Adipose tissue (tissue), 3 donors: ENCODE results near the gene PODXL2. TPM values are rescaled to one million over a fixed set of nuclear protein-coding genes. Genes with fewer than 3 reads are reported as not detected.

Source experiments
- H3K27ac ChIP-seq: one replicate; pipeline ENCODE4 v1.5.1; 2013; ENCODE audit warnings: low read depth, low read length
- WGBS, 3 donors: extraction: QIAGEN DNeasy Blood & Tissue Kit; methylation state at CpG; one replicate each; pipeline ENCODE4 v1.1.7; 2013; 5-methylcytosine and 5-hydroxymethylcytosine counted together
- polyA plus RNA-seq, 3 donors: library from polyadenylated mRNA; stranded (reverse); fragments of 200-250 nt; gene quantifications; one replicate each; pipeline ENCODE4 v1.2.3, GENCODE V29; 2013
- donor health status: healthy with polysubstance abuse.
- donor health status: Bipolar disorder and iron deficiency.
- donor health status: healthy.

Gene PODXL2
- polyA plus RNA-seq, 3 donors, result 1.6 to 7.2 (median 4.3) TPM

DNA sequence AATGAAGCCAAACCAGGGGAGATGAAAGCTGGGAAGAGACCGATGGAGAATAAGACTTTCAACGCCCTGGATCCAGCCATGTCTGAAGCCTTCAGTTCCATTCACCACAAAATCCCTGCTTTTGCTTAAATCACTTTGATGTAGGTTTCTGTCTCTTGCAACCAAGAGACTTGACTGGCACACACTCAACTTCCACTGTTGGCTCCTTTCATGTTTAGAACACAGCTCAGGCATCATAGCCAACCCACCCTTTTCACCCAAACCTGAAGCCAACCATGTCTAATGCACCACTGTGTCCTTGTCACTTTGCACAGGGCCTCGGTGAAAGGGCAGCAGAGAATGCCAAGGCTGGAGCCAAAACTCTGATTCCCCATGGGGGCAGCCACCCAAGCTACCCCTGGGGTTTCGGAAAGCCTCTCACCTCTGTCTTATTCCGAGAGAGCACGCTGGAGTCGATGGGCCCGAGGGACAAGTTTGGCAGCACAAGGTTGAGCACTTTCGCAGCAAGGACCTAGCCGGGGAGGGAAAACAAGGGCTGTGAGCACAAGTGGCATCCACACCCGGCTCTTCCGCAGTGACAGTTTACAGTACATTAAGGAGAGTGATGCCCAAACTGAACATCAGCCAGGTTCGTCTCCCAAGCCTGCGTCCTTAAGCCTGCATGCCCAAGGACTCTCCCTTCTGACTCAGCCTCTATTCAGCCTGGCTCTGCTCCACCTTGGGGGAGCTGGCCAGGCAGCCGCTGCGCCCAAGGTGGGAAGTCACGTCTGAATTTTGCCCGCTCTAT is 81.4 kb downstream of the PODXL2 start:
- WGBS, 3 donors, result 79 to 81% (median 81%) methylated on average over 18 of the region's 18 CpGs
- H3K27ac ChIP-seq, result no peak overlapping the region

DNA sequence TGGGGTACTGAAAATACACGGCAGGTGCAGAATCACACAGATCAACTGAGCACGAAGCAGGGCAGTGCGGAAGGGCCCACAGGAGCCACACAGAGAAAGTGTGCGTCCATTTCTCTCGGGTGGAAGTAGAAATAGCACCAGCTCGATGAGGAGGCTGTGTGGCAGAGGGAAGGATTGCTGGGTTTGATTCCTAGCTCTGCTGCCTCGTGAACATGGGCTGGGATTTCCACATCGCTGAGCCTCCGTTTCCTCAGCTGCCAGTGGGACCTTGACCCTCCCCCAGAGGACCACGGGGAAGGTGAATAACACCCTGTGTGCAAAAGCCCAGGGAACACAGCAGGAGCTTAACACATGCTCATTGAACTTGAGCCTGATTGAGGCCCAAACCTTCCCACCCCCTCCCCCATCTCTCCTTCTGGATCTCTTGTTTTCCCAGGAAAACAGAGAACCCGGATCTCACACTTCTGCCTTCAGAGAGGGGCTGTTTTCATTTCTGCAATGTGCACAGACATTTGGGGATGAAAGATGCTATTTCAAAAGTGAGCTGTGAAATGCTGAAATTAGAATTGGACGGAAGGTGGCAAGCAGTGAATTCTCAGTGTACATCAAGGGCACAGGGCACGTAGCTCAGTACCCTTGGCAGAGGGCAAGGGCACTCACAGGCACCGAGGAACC is 82.2 kb downstream of the PODXL2 start:
- H3K27ac ChIP-seq, result no peak overlapping the region
- 62 to 80% (median 79%) methylated on average over 14 of the region's 14 CpGs for WGBS, 3 donors

DNA sequence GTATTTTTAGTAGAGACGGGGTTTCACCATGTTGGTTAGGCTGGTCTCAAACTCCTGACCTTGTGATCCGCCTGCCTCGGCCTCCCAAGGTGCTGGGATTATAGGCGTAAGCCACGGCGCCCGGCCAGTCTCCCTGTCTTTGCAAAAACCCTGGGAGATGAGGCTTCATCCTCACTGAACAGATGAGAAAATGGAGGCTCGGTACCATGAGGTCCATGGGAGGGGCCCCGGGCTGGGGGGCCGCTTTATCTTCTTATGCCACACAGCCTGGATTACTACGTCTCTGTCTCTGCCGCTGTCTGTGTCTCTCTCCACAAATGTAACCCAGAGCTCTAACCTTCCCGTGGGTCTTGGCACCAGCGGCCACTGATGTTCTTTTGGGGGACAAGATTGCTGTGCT is 82.9 kb downstream of the PODXL2 start:
- H3K27ac ChIP-seq, result no peak overlapping the region
- 83 to 96% (median 95%) methylated on average over 14 of the region's 14 CpGs for WGBS, 3 donors

DNA sequence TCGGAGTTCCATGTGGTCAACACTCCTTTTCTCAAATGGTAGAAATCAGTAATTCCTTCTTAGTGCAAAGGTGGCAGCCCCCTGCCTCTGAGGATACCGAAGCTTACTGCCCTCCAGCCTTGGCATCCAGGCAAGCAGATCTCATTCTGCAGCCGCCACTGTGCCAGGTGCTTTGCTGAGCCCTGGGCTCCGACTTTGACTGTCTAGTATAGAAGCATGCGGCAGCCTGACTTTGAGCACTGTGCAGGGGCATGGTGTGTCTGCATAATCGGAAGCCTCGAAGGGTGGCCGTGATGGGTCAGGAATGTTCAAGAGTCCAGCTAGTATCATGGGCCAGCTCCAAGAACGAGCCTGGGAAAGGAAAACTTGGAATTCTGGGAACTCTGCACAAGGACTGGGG is 83.5 kb downstream of the PODXL2 start:
- 80 to 89% (median 82%) methylated on average over 9 of the region's 9 CpGs for WGBS, 3 donors
- no peak overlapping the region for H3K27ac ChIP-seq

DNA sequence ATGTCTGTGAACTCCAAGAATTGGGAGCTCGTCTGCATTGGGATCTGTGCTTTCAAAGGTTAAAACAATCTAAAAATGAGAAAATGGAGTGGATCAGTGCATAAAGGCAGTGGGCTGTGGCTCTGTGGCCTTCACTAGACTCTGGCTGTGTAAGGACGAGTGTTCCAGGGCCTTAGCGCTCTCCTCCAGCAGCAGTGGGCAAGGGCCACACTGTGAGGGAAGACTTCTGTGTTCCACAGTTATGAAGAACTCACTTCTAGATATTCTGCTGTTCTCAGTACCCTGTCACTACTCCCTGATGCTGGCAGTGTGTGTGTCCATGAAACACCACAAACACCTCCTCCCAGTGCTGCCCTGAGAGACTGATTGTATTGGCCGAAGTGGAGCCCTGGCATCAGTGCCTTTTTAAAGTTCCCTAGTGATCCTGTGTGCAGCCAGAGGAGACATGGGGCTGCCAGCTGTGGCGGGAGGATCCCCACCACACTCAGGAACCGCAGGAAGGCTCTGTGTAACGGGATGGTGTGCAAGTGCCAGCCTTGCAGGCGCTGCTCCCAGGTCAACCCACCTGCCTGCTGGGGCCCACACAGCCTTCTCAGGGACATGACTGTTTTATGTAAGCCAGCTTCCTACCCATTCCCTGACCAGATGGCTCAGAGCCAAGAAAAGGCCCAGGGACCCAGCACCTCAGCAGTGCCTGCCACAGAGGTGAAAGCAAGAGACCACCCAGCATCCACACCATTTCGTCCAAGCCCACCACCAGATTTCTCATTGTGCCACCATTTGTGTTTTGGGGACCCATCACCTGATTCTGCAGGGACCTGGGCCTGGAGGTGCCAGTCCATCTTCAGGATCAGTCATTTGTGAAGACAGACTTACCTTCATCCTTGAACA is 84.1 kb downstream of the PODXL2 start:
- no peak overlapping the region for H3K27ac ChIP-seq
- WGBS, 3 donors, result 67 to 83% (median 72%) methylated on average over 9 of the region's 9 CpGs

DNA sequence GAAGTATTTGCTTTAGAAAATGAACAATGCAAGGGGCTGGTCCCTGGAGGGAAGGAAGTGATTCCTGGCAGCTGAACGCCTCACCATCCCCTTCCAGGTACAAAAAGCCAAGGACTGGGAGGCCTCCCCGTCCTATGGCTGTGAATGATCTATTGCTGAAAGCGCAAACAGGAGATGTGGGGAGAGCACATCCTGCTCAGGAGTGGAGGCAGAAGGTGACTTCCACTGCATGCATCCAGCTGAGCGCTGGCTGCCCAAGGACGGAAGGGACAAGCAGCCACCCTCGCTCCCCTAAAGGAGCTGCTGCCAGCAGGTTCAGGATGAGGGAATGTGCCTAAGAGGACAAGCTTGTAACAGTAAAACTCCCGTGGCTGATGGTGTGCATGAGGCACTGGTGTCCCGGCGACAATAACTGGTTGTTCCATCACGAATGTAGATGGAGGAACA is 85.2 kb downstream of the PODXL2 start:
- WGBS, 3 donors, result 63 to 71% (median 65%) methylated on average over 9 to 10 of the region's 10 CpGs
- no peak overlapping the region for H3K27ac ChIP-seq

DNA sequence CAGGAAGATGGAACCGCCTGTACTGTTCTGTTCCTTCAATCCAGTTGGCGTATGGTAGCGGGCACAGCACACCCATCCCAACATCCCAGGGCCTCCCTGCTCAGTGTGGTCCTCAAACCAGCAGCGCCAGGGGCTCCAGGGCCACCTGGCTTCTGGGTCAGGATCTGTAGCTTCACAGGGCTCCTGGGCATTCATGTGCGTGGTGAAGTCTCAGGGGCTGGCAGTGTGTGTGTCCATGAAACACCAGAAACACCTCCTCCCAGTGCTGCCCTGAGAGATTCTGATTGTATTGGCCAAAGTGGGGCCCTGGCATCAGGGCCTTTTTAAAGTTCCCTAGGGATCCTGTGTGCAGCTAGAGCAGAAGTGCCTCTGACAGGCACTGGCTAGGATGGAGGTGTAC is 85.9 kb downstream of the PODXL2 start:
- no peak overlapping the region for H3K27ac ChIP-seq
- WGBS, 3 donors, result 87 to 90% (median 89%) methylated on average over 5 of the region's 5 CpGs

DNA sequence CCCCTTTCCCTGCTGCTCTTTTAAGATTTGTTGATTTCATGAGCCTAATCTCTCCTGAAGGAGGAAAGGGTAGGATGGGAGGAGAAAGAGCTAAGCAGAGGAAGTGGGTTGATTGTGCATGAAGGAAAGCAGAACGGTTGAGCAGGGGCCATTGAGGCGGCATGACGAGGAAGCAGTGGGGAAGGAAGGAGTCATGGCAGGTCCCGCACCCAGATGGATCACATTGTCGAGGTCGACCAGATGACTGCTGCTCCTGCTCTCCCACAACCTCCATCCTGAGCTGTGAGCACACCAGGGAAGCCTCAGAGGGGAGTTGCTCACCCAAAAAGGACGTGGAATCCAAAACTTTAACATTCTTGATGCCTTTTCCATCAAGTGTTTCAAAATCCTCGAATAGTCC is 86.5 kb downstream of the PODXL2 start:
- 40 to 70% (median 40%) methylated on average over 8 of the region's 8 CpGs for WGBS, 3 donors
- no peak overlapping the region for H3K27ac ChIP-seq

DNA sequence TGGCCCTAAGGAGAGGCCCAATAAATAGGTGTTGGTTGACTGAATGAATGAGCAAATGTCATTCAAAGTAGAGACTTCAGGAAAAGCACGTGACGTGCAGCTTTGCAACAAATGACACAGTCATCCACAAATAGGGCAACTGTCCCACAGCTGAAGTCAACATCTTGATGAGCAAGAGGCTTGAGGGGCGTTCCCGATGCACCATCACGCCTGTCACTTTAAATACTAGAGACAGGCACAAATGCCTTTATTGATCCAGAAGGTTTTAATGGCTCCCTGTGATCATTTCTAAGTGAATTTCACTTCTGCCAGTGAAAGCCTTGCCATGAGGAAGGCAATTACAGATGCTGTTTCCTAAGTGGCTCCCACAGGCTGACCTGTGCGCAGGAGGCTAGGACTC is 87.4 kb downstream of the PODXL2 start:
- 80 to 94% (median 90%) methylated on average over 6 of the region's 6 CpGs for WGBS, 3 donors
- H3K27ac ChIP-seq, result no peak overlapping the region

DNA sequence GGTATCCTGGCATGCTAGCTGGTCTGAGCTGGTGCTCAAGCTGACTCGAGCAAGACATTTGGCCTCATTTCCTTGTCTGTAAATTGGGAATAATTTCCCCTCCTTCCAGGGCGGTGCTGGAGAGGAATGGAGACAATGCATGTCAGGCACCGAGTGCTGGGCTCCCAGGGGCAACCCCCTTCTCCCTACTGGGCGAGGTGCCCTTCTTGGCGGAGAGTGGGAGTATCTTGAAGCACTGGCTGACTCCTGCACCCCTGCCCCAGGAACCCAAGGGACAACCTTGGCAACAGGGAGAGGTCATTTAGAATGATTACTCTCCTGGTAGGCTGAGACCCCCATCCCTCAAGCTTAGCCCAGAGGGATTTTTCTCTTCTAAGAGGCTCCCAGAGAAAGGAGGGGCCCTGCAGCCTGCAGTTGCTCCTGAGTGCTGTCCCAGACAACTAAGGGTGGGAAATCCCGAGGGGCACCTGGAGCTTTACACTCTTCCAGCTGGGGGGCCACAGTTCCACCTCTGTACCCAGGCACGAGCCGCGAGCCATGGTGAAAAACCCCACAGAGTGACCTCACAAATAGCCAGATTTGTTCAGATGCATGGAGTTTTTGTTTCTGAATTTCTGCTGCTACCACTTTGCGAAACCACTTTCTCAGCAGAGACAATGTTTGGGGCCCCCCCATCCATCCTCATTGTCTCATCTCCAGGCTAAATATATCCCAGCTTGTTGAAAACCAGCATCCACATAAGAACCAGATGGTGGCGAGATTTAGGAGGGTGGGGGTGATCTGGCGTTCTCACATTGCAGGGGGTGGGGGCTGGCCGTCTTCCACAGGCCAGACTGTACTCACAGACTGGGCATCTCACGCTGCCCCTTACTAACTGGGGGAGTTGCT is 88.6 kb downstream of the PODXL2 start:
- no peak overlapping the region for H3K27ac ChIP-seq
- WGBS, 3 donors, result 64 to 79% (median 77%) methylated on average over 14 of the region's 14 CpGs

DNA sequence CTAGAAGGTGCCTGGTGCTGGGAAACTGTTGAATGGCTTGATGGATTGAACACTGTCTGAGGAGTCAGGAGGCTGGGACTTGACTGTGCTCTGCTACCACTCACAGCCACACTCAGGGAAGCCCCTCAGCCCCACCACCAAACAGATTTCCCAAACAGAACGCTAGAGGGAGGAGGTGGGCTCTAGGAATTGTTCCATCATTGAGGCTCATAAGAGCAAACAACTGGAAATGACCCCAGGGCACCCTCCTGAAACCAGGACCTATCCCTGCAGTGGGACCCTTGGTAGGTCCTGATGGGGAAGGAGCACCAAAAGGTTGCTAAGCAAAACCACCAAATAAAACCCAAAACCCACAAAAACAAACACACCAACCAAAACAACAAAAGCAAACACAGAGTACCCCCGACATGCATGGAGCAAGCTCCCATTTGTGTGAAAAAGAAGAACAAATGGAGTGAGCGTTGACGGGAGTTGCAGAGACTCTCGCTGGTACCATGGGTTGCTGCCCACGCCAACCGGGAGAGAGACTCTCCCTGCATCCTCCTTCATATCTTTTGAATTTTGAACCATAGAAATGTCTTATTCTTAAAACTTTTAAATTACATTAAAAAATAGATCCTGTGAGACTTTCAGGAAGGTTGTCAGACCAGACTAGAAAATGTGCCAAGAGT is 89.4 kb downstream of the PODXL2 start:
- no peak overlapping the region for H3K27ac ChIP-seq

DNA sequence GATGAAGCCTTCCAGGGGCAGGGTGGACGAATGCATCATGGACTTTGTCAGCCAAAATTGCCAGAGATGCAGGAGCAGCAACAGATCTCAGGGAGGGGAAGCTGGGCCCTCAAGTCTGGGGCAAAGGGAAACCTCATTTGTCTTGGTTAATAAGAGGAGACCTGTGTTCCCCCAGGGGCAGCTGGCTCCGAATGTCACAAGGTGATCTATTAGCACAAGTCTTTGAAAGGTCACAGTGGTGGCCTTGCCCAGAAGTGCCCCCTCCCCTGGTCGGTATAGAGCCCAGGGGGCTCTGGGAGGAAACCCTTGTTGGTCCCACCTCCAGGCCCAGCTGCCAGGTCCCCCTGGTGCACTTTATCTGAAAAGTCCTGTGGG is 89.9 kb downstream of the PODXL2 start:
- WGBS, 3 donors, result 40 to 70% (median 54%) methylated on average over 2 to 3 of the region's 3 CpGs
- H3K27ac ChIP-seq, result no peak overlapping the region

More for the DNA sequence above, 89.4 kb downstream of the PODXL2 start:
- WGBS, 3 donors, result 80 to 86% (median 84%) methylated on average over 7 of the region's 7 CpGs

DNA sequence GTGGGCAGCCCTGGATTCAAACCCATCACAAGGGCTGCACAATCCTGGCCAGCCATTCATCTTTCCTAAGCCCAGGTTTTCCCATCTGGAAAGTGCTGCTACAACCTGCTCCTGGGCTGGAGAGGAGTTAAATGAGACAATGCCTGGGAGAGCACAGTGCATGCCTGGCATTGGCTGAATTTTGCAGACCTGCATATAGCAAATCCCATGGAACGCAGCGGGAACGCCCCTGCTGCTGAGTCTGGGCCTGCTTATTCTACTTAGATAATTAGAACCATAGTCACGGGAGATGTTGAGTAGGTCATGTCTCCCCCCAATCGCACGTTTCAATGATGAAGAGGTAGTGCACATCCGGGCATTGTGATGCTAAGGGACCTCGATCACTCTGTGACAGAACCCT is 90.4 kb downstream of the PODXL2 start:
- H3K27ac ChIP-seq, result no peak overlapping the region
- WGBS, 3 donors, result 89 to 93% (median 90%) methylated on average over 8 of the region's 8 CpGs

DNA sequence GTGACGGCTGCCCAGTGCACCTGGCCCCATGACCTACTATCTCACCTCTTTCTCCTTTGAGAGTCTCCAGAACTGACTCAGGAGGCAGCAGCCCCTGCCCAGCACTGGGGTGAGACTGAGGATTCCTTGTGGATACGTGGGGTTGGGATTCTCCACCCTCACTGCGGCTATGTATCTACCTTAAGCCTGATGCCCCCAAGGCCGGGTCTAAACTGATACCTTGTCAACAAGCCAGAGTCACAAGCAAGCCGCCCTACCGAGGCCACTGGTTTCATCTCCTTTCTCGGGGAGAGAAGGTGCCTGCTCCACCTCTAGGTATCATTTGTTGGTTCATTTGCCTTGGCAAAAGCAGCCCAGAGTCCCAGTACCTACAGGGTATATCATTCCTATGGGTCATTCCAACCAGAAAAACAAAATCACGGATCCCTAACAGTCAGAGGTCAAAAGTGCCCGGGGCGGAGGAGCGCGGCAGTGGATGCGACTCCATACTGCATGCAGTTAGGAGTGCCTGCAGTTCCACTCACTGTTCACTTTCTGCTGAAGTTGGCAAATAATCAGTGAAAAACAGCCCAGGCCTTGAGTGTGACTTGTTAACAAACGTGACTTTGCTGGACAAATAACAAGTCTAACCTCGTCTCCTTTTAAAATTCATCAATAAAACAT is 91.3 kb downstream of the PODXL2 start:
- WGBS, 3 donors, result 89 to 93% (median 91%) methylated on average over 15 of the region's 15 CpGs
- H3K27ac ChIP-seq, result no peak overlapping the region

DNA sequence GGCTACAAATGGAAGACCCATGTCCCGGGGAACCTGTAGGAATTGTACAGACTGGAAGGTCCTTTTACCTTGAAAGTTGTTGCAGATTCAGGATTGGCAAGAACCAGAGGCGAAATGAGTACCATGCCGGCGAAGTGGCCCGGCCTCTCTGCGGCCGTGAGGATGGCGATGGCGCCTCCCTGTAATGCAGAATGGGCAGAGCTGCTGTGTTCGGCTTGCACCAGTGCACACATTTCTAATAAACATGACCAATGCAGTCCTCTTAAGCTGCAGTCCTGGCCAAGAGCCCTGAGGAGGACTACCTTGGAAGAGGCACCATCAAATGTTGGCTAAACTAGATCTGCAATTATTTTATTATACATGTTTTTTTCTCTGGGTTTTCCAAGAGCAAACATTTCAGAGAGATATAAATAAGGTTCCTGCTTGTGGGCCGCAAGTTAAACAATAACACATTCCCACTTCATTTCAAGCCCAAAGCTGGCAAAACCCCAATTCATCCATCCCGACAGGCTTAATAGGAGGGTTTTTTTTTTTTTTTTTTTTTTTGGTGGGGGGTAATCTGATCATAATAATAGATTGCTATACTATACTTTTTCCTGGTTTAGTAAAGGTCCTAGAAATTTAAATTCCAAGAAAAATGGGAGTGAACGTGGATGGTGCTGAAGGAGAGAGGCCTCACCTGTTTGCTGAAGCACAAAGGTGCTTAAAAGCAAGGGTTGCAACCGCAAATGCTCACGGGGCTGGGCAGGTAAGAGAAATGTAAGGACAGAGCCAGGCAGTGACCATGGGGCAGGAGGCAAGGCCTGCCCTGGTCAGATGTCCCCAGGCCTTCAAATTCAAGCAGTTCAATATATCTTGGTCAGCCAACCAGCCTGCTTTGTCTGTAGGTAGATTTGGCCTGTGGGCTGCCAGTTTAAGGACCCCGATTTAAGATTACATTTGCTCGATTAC is 92.3 kb downstream of the PODXL2 start:
- 85 to 96% (median 91%) methylated on average over 17 of the region's 17 CpGs for WGBS, 3 donors
- no peak overlapping the region for H3K27ac ChIP-seq
